HT-29 (cell line): ENCODE measurements around the gene PTPRC. TPM values are rescaled to one million over a fixed set of nuclear protein-coding genes. Genes with fewer than 3 reads are reported as not detected.

Experiments
- DNase-seq: peaks from one replicate; pipeline ENCODE4 v3.0.0-alpha.2; 2015; ENCODE audit warnings: low spot score
- total RNA-seq: library from RNA; depleted of rRNA; stranded (reverse); fragments of >200 nt; shearing (Covaris generic); gene quantifications from 2 replicates; pipeline ENCODE4 v1.2.3, GENCODE V29; 2014

The PTPRC gene
- total RNA-seq, 1 experiment from 2014 or later, result not detected

DNA sequence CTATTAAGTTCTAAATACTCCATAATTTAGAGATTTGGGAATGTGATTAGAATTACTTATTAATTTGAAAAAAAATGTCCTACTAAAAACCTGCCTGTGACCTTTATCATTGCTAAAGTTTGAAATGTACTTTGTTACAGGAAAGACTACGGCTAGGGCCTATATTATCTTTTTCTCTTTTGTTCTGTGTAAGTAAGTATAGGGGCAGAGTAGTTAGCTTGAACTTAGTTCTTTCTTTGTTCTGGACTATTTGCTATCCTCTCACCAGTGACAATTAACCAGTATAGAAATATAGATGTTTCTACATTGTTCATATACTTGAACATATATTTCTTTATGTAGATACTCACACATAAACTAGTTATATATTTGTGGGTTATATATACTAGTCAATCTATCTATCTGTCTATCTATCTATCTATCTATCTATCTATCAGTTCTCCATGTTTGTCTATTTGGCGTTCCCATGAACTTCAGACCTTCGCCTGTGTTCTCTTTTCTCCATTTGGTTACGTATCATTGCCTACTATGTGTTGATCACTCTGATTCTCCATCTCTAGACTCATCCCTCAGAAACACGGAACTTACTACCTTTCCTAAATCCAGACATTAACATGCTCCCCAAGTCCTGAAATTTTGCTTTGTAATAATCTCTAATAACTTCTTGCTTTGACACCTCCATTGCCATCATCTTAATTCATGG lies 3.3 kb downstream of the PTPRC start:
- DNase-seq, result no peak

- DNase-seq, result no peak
Measured at GRCh38 chr1:198642983-198643382, 4.1 kb downstream of the PTPRC start.

DNA sequence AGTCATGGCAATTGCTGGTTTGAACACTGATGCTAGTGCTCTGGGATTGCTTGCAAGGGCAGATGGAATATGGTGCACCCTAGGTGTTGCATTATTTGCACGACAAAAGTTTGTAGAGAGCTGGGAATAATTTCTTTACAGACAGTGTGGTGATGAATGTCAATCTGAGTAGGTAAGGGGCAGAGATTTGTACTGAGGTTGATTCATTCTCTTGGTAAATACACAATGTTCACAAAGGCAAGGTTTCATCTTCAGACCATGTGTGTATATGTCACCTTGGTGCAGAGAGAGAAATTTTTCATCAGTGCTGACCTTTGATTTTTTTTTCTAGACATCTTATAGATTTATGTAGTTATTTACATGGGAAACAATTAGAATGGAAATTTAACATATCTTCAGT lies 5.0 kb downstream of the PTPRC start:
- DNase-seq, result no peak

DNA sequence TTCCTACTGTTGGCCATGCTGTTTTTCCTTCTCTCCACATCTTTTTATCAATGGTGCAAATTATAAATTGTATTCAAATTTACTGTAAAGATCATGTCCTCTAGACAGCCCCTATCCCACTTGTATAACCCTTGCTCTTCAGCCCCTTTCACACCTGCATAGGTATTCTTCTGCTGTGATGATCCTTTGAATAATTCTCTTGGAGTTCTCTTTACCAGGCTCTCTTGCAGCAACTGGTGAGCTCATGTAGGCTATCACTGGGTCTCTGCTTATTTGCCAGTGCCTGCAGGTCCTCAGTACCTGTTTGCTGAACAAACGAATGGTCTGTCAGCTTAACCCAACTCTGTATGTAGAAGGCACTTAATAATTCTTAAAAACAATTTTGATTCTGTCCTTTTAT lies 8.2 kb downstream of the PTPRC start:
- no peak for DNase-seq

DNA sequence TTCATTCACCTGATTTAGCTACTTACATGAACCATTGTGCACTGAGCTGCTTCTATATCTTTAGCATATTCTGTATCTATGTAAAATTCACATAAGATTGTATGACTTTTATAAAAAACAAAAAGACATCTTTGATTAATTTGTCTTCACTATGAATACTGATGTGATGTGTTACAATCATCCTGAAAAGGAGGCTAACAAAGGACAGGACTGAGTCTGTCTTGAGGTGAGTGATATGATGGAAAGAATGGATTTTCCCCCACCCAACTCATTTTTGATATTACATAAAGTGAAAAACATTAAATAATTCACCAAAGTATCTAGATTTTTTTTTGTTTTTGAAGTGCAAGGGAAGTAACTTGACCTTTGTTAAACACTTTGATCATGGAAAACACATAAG lies 9.8 kb downstream of the PTPRC start:
- no peak for DNase-seq

- DNase-seq, result no peak
Measured at GRCh38 chr1:198649232-198649967, 10.6 kb downstream of the PTPRC start.

- no peak for DNase-seq
Measured at GRCh38 chr1:198649968-198650338, 11.1 kb downstream of the PTPRC start.

DNA sequence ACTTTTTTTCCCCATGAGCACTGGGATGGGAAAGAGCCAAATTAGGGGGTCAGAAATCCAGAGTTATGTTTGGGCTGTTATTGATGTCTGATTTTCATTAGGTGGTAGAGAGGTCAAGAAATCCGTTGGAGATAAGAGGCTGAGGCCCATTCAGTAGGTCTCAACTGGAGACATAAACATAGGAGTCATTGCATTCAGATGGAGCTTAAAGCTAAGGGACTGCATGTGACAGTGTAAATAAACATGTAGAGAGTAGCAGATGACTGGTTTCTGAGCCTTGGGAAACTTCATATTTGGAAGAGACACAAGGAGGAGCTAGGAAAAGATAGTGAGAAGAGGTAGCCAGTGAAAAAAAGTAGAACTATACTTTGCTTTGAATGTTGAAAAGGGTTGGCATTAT lies 11.7 kb downstream of the PTPRC start:
- no peak for DNase-seq

DNA sequence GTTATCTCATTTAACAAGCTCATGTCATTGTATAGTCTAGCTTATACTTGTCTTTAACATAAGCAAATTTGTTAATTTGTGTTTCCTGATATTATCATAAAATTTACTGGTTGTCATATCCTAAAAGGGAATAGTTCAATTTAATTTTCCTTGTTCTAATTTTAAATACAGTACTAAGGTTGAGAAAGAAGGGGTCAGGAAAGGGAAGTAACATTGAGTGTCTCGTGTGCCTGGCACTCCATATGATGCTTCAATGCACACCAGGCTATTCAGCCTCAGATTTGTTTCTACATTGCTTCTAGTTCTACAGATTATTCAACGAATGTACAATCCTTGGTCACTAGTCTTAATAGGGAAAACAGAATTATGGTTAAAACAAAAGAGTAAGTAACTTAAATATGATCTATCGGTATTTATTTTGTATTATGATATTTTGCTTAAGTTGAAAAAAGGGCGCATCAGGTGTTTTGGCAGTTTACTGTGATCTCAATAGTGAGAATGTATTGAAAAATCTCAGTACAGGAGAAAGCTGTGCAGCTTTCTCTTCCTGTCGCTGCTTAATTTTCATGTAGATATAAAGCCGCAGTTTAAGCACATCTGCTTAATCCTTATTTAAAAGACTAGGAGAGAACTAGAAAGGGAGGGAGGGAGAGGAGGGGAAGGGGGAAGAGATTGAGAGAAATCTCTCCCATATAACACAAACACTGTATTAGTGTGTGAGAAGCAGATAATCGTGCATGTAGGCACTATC lies 13.0 kb downstream of the PTPRC start:
- DNase-seq, result no peak

DNA sequence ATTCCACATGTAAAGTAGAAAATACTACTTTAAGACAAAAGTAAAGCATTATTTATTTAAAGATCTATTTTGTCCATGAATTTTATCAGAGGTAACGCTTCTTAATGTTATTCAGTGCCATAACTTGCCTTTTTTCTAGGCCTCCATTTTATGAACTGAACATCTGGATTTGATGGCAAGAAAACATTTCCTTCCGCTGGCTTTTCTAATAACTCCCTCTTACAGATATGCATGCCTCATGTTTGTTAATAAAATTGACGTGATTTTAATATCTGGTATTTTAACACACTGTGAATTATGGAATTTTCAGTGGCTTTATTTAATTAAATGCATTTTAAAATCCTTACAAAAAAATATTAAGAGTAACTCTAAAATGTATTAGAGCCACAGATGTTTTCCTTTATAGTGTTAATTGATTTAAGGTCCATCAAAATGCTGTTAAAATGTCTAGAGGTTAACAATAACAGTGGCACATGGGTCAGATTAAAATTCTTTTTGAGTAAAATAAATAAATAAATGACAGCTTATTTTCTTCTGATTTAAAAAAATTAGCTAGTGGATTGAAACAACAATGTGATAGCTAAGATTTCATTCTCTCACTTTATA lies 15.1 kb downstream of the PTPRC start:
- DNase-seq, result no peak

GRCh38 chr1:198655459-198656121 lies 16.8 kb downstream of the PTPRC start:
- peak; percentile 19 for DNase-seq

GRCh38 chr1:198656500-198656932 lies 17.7 kb downstream of the PTPRC start:
- peak; percentile 84 for DNase-seq

- peak; percentile 77 for DNase-seq
Measured at GRCh38 chr1:198657550-198658064, 18.8 kb downstream of the PTPRC start.

- no peak for DNase-seq
Measured at GRCh38 chr1:198660341-198661261, 21.8 kb downstream of the PTPRC start.

- no peak for DNase-seq
Measured at GRCh38 chr1:198662821-198663220, 24.0 kb downstream of the PTPRC start.

GRCh38 chr1:198664068-198664788 lies 25.4 kb downstream of the PTPRC start:
- DNase-seq, result no peak

DNA sequence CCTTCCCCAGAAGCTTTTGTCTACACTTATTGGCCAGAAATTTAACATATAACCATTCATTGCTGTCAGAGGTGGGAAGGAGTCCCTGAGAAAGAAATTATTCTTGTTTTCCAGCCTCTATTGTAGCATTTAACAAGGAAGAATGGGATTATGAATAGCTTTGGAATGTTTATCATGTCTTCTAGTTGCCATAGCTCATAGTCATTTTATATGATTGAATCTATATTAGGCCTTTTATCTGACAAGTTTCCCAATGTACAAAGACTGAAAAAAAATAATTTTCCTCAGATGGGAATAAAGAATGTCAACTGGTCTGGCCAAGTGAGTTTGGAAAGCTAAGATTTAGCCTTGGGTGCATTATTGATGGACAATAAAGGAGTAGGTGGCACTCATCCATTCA lies 28.3 kb downstream of the PTPRC start:
- no peak for DNase-seq

DNA sequence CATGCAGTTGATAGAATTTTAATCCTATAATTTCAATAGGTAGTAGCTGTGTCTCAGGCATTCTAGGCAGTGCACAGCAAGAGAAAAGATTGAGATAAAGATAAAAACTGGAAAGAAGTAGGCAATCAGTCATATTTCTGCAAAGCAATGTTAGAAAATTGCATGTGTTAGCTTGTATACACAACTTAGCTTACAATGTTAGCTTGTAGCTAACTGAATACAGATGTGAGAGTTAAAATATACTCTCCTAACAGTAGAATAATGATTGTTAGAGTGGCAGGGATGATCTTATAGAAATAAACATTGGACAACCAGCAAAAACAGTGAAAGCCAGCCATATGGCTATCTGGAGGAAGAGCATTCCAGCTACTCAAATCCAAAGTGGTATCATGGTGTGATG lies 29.0 kb downstream of the PTPRC start:
- DNase-seq, result no peak

- DNase-seq, result peak; percentile 68
Measured at GRCh38 chr1:198669023-198669698, 30.3 kb downstream of the PTPRC start.
